Mesothelial cell of epicardium (in vitro differentiated cells): ENCODE results near the gene GNB3. TPM values are rescaled to one million over a fixed set of nuclear protein-coding genes. Genes with fewer than 3 reads are reported as not detected.

Source experiments
- DNase-seq, 2 experiments: peaks; one replicate each; pipeline ENCODE4 v3.0.0; 2021; ENCODE audit warnings: low spot score in 2 of 2; ENCODE audit not compliant: unreplicated experiment in 2 of 2
- H3K27ac Mint-ChIP-seq: 2 replicates; pipeline ENCODE4 v1.8.0; 2021; ENCODE audit warnings: mixed read lengths
- H3K27me3 Mint-ChIP-seq: 2 replicates; pipeline ENCODE4 v1.8.0; 2021; ENCODE audit warnings: low read depth, mixed read lengths
- H3K36me3 Mint-ChIP-seq: 2 replicates; pipeline ENCODE4 v1.8.0; 2021; ENCODE audit warnings: mixed read lengths
- H3K4me1 Mint-ChIP-seq: 2 replicates; pipeline ENCODE4 v1.8.0; 2021; ENCODE audit warnings: mixed read lengths
- H3K4me3 Mint-ChIP-seq: 2 replicates; pipeline ENCODE4 v1.8.0; 2021; ENCODE audit warnings: mild to moderate bottlenecking, moderate library complexity, mixed read lengths
- H3K9me3 Mint-ChIP-seq: 2 replicates; pipeline ENCODE4 v1.8.0; 2021; ENCODE audit warnings: mixed read lengths
- CTCF ChIP-seq: fragments of 200-600 bp; sonication (generic); IDR thresholded peaks from one replicate; pipeline ENCODE4 v1.5.0; 2021; ENCODE audit warnings: antibody characterized with exemption; ENCODE audit not compliant: unreplicated experiment
- total RNA-seq: library from RNA; stranded (reverse); gene quantifications from 3 replicates; pipeline ENCODE4 v1.2.1, GENCODE V29; 2021

The GNB3 gene
- total RNA-seq, 1 donor from 2014 or later: 24.3 TPM

GRCh38 chr12:6849427-6849826, 8.7 kb downstream of the GNB3 start:
- DNase-seq: no peak
- TF ChIP-seq CTCF: no peak
- Mint-ChIP-seq H3K27ac (no peak overlapping the region), H3K9me3 (no peaks in the 10 kb centered on the region), H3K27me3 (no peaks in the 10 kb centered on the region), H3K4me3 (peak overlapping the region; percentile 95), H3K4me1 (peaks cover 30% of the 10 kb centered on the region), H3K36me3 (peaks cover 24% of the 10 kb centered on the region)

GRCh38 chr12:6849976-6850560, 9.3 kb downstream of the GNB3 start:
- Mint-ChIP-seq H3K4me1 (peaks cover 32% of the 10 kb centered on the region), H3K4me3 (peak overlapping the region; percentile 95), H3K9me3 (no peaks in the 10 kb centered on the region), H3K27ac (peak overlapping the region; percentile 47), H3K27me3 (no peaks in the 10 kb centered on the region), H3K36me3 (peaks cover 20% of the 10 kb centered on the region)
- DNase-seq: no peak
- no peak for TF ChIP-seq CTCF

DNA sequence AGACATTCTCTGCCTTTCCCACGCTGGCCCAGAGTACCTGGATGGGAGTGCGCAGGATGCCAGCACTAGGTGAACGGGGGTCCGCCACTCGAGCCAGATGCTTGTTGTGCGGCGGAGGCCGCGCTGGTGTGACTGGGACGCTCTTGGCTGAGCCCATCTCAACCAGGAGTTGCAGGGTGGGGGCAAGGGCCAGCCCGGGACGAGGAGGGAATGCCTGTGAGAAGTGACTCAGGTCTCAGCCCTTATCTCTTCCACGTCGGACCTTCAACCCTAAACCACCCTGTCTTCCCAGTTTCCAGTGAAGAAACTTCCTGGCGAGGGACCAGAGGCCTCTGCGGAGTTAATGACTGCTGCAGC, 10.0 kb downstream of the GNB3 start:
- peaks cover 20% of the 10 kb centered on the region for H3K36me3 Mint-ChIP-seq
- DNase-seq: no peak
- peak overlapping the region; percentile 96 for H3K27ac Mint-ChIP-seq
- H3K27me3 Mint-ChIP-seq: no peaks in the 10 kb centered on the region
- H3K9me3 Mint-ChIP-seq: no peaks in the 10 kb centered on the region
- peaks cover 32% of the 10 kb centered on the region for H3K4me1 Mint-ChIP-seq
- TF ChIP-seq CTCF: no peak
- H3K4me3 Mint-ChIP-seq: peak overlapping the region; percentile 95

DNA sequence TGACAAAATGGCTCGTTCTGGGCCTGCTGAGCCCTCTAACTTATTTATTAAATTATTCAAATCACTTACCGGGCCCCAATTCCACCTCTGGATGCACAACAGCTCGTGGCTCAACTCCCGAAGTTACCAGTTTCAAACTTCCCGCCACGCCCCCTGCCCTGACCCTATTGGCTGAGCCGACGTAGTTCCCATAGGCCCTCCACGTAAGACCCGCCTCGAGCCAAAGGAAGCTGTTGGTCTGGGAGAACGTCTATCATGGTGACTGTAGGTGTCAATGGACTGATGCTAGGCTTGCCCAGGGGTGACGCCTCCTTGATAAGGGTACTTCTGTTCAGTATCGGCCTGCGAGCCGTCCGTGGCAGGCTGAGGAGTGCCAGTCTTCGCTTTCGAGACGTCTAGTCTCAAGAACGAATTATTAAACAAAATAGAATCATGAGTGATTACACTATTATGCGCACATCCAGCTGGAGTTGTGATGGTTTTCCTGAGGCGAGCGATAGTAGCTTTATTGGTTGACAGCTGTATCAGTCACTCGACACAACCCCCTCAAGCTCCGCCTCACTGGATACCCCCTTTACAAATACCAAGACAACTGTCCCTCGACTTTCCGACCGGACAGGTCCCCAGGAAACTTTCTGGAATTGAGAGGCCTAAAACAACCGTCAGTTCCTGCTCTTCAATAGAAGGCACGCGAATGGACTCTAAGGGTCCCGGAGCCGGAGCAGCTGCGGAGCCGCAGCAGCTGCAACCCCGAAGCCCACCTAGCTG, 10.6 kb downstream of the GNB3 start, which contains the start of gene CDCA3:
TSS of gene CDCA3 (minus strand) at position 134 of the 768 bp plus-strand sequence. CDS start 334 bp downstream, outside the sequence.
- Mint-ChIP-seq H3K36me3 (peaks cover 19% of the 10 kb centered on the region), H3K27me3 (no peaks in the 10 kb centered on the region), H3K4me1 (peaks cover 32% of the 10 kb centered on the region), H3K27ac (peak within 1 kb of the TSS; percentile 96), H3K4me3 (peak within 1 kb of the TSS; percentile 95), H3K9me3 (no peaks in the 10 kb centered on the region)
- DNase-seq: peak; percentile 85 to 94
- TF ChIP-seq CTCF: no peak

DNA sequence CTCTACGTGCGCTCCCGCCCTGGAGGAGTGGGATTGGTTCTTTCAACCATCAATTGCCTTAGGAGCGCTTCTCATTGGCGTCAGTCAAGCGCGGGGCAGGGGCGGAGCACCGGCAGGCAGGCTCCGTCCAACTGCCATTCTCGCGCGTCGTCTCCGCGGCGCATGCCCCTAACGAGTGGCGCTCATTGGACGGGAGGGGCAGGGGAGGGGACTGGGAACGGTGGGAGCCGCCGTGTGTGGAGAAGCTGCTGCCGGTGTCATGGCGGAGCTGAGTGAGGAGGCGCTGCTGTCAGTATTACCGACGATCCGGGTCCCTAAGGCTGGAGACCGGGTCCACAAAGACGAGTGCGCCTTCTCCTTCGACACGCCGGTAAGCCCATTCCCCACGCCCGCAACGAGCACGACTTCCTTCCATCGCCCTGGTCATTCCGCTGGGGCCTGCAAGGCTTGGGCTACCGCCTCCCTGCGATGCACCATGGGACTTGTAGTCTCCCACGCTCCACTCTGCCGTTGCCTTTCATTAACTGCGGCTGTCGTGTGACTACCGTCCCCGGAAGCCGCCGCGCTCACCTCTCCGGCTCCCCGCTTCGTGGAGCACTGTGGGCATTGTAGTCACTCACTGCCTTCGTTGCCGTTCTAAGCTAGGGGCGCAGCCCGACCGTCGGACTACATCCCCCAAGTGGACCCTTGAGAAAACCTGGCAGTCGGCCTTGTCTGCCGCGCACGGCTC, 11.4 kb downstream of the GNB3 start, which contains the start of gene USP5:
TSS of gene USP5 (plus strand) at position 230 of the 730 bp plus-strand sequence. CDS start at position 260, 30 bp downstream.
- Mint-ChIP-seq H3K9me3 (no peaks in the 10 kb centered on the region), H3K4me1 (peaks cover 32% of the 10 kb centered on the region), H3K27me3 (no peaks in the 10 kb centered on the region), H3K36me3 (peaks cover 17% of the 10 kb centered on the region), H3K4me3 (peak within 1 kb of the TSS; percentile 95), H3K27ac (peak within 1 kb of the TSS; percentile 96)
- DNase-seq: peak; percentile 95 to 97
- no peak for TF ChIP-seq CTCF
